Dendritic cell treated with granulocyte-macrophage colony-stimulating factor and Interleukin-4, amounts not matched to agents 40 ng/mL and 50 ng/mL, for 4 days (primary cell): ENCODE results near the gene COL4A3.

ENCODE experiments used
- H3K27ac Mint-ChIP-seq: one replicate; pipeline ENCODE4 v1.8.0; 2022; ENCODE audit warnings: mild to moderate bottlenecking, mixed read lengths
- H3K27me3 Mint-ChIP-seq: one replicate; pipeline ENCODE4 v1.8.0; 2022; ENCODE audit warnings: mild to moderate bottlenecking, mixed read lengths
- H3K36me3 Mint-ChIP-seq: one replicate; pipeline ENCODE4 v1.8.0; 2022; ENCODE audit warnings: low read depth, mixed read lengths
- H3K4me1 Mint-ChIP-seq: one replicate; pipeline ENCODE4 v1.8.0; 2022; ENCODE audit warnings: low read depth, mixed read lengths
- H3K4me3 Mint-ChIP-seq: one replicate; pipeline ENCODE4 v1.8.0; 2022; ENCODE audit warnings: mild to moderate bottlenecking, moderate library complexity, mixed read lengths
- H3K9me3 Mint-ChIP-seq: one replicate; pipeline ENCODE4 v1.8.0; 2022; ENCODE audit warnings: mixed read lengths
- intact Hi-C: fragments of 100-400 bp; cut with micrococcal nuclease; formaldehyde crosslinking; loops from one replicate; pipeline ENCODE4 v1.15.0; 2022

Gene COL4A3

DNA sequence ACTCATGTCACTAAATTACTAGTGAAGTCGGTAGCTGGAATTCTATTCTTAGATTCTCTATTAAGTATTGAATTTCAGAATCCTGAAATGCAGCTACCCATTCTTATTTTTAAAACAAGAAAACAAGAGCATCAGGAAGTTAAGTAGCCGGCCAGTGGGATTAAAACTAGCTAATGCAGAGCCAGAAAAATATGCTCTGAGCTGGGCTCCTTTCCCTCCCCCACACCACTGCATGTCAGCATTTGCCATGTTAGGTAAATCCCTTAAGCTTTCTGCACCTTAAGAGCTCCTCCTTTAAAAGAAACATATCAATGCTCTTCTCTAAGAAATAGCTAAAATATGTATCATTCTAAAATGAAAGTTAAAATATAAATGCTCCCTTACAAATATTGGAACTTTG, 88.4 kb downstream of the COL4A3 start:
- intact Hi-C loops = no loop called here
- Mint-ChIP-seq H3K27ac (no peak overlapping the region), H3K9me3 (no peaks in the 10 kb centered on the region), H3K4me1 (no peaks in the 10 kb centered on the region), H3K4me3 (no peak overlapping the region), H3K27me3 (no peaks in the 10 kb centered on the region), H3K36me3 (no peaks in the 10 kb centered on the region)

DNA sequence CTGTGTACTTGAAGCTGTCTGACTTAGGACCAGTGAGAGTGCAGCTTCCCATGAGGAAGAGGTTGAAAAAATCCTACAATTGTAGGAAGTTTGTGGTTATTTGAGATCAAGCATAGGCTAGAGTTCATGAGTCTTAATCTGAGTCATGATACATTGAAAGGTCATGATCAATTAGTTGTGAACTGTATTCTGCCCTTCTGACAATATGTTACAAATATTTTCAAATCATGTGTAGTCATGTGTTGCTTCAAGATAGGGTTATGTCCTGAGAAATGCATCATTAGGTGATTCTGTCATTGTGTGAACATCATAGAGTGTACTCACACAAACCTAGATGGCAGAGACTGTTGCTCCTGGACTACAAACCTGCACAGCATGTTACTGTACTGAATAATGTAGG, 92.2 kb downstream of the COL4A3 start:
- intact Hi-C loops = no loop called here
- Mint-ChIP-seq H3K4me1 (no peaks in the 10 kb centered on the region), H3K27me3 (no peaks in the 10 kb centered on the region), H3K4me3 (no peak overlapping the region), H3K9me3 (no peaks in the 10 kb centered on the region), H3K36me3 (no peaks in the 10 kb centered on the region), H3K27ac (no peak overlapping the region)

DNA sequence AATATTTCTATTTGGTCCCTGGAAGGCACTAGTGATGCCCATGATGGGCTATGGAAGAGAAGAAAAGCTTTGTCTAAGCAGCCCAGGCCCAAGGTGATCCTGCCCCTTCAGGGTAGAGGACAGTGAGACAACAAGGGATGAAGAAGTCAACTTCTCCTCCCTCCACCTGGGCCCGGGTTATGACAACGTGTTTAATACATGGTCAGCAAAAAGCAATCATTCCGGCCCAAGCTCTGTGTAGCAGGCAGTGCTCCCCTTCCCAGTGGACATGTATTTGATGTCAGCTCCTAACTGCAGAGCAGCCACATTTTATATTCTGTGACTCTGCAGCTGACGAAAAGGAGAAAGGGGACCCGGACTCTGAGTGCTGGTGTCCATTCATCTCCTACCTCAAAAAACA, 93.4 kb downstream of the COL4A3 start:
- no peaks in the 10 kb centered on the region for H3K9me3 Mint-ChIP-seq
- H3K27me3 Mint-ChIP-seq = no peaks in the 10 kb centered on the region
- no peak overlapping the region for H3K4me3 Mint-ChIP-seq
- no peaks in the 10 kb centered on the region for H3K36me3 Mint-ChIP-seq
- H3K4me1 Mint-ChIP-seq = no peaks in the 10 kb centered on the region
- intact Hi-C loops = no loop called here
- no peak overlapping the region for H3K27ac Mint-ChIP-seq

DNA sequence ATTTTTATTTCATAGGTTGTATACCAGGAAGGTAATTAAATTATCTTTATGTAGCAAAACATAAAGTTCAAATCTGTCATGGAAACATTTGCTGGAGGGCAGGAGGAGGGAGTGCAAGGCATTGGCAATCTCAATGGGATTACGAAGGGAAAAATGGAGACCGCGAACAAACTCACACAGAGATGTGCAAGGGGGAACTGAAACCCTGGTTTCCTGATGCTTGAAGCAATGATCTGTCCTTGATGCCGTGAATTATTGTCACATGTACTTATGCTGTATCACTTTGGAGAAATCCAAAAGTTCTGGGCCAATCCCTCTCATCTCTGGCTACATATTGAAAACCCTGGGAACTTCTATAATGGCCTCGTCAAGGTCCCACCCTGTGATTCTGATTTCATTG, 95.6 kb downstream of the COL4A3 start:
- no peak overlapping the region for H3K27ac Mint-ChIP-seq
- H3K27me3 Mint-ChIP-seq = no peaks in the 10 kb centered on the region
- H3K4me1 Mint-ChIP-seq = no peaks in the 10 kb centered on the region
- no peaks in the 10 kb centered on the region for H3K9me3 Mint-ChIP-seq
- intact Hi-C loops = no loop called here
- no peak overlapping the region for H3K4me3 Mint-ChIP-seq
- H3K36me3 Mint-ChIP-seq = no peaks in the 10 kb centered on the region

DNA sequence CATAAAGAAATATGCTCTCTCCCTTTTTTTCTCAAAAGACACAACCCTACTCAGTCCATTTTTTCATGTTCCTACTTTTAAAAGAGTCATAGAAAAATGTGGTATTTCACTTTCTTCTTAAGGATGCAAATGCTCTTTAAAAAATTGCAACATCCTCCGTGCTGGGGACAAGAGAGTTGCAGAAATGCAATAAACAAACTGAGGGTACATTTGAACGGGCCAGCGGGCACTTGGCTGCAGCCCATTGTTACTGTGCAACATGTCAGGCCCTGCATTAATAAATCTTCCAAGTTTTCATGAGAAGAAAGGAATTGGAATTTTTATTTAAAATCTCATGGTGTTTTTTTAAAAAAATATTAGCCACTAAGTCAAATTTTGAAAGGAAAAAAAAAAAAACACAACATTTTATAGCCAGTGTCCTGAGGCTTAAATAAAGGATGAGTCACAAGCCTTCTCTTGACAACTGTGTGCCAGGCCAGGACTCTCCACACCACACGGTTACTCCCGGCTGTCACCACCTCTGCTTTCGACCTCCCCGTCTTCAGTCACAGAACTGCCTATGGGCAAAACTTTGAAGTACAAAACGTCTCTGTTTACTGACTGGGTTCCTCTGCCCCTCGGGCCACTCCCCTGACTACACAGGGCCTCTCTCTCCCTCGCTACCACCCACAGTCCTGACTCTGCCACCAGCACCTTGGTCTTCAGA, 103.1 kb downstream of the COL4A3 start:
- Mint-ChIP-seq H3K36me3 (no peaks in the 10 kb centered on the region), H3K4me1 (no peaks in the 10 kb centered on the region), H3K27ac (no peak overlapping the region), H3K27me3 (no peaks in the 10 kb centered on the region), H3K4me3 (no peak overlapping the region), H3K9me3 (no peaks in the 10 kb centered on the region)
- intact Hi-C loops = no loop called here

DNA sequence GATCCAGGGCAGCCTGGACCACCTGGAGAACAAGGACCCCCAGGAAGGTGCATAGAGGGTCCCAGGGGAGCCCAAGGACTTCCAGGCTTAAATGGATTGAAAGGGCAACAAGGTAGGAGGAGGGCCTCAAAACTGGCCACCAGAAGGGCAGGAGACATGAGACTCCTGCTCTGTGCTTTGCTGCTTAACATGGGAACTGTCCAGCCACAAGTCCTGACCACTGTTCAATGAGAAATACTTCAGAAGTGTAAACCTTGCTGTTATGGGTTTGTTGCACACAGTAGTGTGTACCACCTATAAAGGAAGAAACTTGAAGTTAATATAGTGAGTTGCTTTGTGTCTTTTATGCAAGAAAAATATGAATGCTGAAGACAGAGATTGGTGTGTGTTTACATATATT, 116.5 kb downstream of the COL4A3 start:
- intact Hi-C loops = no loop called here
- Mint-ChIP-seq H3K36me3 (no peaks in the 10 kb centered on the region), H3K4me3 (no peak overlapping the region), H3K4me1 (no peaks in the 10 kb centered on the region), H3K27ac (no peak overlapping the region), H3K9me3 (no peaks in the 10 kb centered on the region), H3K27me3 (no peaks in the 10 kb centered on the region)

DNA sequence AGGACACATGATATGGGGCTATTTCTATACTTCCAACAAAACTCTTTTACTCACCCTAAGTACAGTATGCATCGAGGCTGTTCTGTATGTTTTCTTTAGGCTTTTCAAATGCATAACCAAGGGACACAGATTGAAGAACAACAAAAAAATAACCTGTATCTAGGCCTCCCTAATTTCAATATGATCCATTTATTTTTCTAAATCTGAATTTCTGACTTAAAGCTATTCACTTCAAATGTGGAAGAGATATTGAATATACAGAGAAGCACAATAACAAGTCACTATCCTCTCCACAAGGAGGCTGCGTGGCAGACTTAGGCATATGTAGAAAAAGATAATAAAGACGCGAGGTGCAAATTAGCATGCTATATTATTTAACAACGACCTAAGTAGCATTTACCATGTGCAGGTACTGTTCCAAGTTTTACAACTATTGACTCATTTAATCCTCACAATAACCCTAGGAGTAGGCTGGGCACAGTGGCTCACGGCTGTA, 121.4 kb downstream of the COL4A3 start:
- Mint-ChIP-seq H3K9me3 (no peaks in the 10 kb centered on the region), H3K27me3 (no peaks in the 10 kb centered on the region)

DNA sequence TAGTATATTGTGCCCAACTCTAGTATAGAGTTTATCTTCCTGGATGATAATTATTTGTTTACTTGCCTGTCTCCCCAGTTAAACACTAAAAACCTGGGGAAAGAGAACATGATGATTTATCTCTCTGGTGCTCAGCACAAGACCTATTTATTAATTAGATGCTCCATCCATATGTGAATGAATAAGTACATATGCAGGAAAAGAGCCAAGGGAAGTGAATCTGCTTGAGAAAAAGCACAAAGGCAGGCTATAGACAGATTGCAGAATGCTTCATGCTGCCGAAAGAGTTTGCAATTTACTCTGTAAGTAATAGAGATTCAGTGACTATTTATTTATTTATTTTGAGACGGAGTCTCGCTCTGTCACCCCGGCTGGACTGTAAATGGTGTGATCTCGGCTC, 123.3 kb downstream of the COL4A3 start:
- Mint-ChIP-seq H3K9me3 (no peaks in the 10 kb centered on the region), H3K27ac (no peak overlapping the region), H3K27me3 (no peaks in the 10 kb centered on the region), H3K36me3 (no peaks in the 10 kb centered on the region), H3K4me1 (no peaks in the 10 kb centered on the region), H3K4me3 (no peak overlapping the region)
- intact Hi-C loops = no loop called here

More for the DNA sequence above, 121.4 kb downstream of the COL4A3 start:
- Mint-ChIP-seq H3K4me3 (no peak overlapping the region), H3K4me1 (no peaks in the 10 kb centered on the region), H3K36me3 (no peaks in the 10 kb centered on the region), H3K27ac (no peak overlapping the region)
- intact Hi-C loops = no loop called here

DNA sequence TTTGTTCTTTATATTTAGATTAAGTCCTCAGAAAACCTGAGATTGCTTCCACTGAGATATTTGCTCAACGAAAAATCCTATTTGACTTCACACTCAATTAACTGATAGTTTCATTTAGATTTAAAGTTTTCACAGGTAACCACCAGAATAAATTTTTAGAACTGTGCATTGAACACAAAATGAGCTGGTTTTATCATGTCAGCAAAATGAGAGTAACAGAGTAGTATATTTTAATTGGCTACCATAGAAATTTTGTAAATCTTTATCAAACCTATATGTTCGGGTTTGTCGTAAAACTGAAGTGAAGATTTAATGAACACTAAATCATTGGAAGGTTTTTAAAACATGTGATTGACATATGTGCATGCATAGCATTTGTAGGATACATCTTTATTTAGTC, 127.9 kb downstream of the COL4A3 start:
- Mint-ChIP-seq H3K4me1 (no peaks in the 10 kb centered on the region), H3K27me3 (no peaks in the 10 kb centered on the region), H3K36me3 (no peaks in the 10 kb centered on the region), H3K27ac (no peak overlapping the region), H3K9me3 (no peaks in the 10 kb centered on the region), H3K4me3 (no peak overlapping the region)
- intact Hi-C loops = no loop called here

DNA sequence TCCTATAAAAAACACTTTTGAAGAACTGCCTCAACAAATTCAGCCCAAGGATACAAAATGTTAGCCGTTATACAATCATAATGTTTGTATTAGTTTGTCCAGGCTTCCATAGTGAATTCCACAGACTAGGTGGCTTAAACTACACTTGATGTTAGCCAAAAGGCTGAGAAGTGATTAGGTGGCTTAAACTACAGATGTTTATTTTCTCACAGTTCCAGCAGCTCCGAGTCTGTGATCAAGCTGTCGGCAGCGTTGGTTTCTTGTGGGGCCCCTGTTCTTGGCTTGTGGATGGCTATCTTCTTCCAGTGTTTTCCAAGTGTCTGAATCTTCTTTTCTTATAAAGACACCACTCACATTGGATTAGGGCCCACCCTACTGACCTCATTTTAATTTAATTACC, 129.1 kb downstream of the COL4A3 start:
- Mint-ChIP-seq H3K27me3 (no peaks in the 10 kb centered on the region), H3K9me3 (no peaks in the 10 kb centered on the region), H3K4me1 (no peaks in the 10 kb centered on the region), H3K27ac (no peak overlapping the region), H3K4me3 (no peak overlapping the region), H3K36me3 (no peaks in the 10 kb centered on the region)
- intact Hi-C loops = no loop called here

DNA sequence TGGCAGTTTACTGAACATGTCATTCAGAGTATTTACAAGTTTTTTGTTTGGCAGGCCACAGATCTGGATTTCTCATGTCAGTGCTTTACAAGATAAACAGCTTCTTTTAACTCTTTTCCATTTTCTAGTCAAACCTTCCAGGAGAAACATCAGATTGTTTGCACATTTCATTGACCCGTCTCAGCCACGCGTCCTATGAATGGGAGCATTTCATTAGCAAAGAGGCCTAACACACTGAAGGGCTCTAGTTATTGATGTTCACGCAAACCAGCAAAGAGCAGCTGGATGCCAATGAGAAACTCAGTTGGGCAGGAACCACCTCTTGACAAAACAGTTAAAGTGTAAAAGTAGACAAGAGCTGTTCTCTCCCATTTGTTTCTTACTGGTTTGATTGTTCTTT, 131.4 kb downstream of the COL4A3 start:
- no peaks in the 10 kb centered on the region for H3K27me3 Mint-ChIP-seq
- no peak overlapping the region for H3K27ac Mint-ChIP-seq
- no peaks in the 10 kb centered on the region for H3K4me1 Mint-ChIP-seq
- intact Hi-C loops = no loop called here
- H3K9me3 Mint-ChIP-seq = no peaks in the 10 kb centered on the region
- H3K36me3 Mint-ChIP-seq = no peaks in the 10 kb centered on the region
- no peak overlapping the region for H3K4me3 Mint-ChIP-seq

DNA sequence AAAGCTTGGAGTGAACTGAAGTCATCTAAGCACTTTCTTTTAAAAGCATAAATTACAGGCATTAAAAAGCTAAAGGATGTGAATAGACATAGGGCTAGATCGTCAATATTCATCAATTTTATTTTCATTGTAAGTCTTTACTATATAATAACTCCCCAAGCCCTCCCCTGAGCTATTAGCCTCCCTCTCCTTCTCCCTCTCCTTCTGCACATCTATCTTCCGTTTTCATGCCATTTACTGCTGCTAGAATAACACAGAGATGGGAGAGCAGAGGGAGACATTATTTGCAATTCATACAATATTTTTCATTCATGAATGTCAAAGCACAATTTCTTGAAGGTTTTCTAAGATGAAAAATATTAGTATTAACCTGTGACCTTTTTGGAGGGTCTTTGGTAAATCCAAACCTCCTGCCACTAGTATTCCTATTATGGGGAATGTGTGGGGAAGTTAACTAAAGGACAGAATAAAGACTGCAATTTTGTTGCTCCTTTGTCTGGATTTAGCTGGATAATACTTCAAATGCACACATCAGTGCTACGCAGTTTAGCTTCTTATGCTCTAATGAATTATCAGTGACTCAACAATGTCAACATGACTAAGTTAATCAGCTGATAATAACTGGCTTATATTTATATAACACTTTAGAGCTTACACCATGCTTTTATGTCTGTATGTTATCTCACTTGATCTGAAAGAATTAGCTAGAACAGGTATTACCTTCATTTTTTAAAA, 132.4 kb downstream of the COL4A3 start:
- no peak overlapping the region for H3K27ac Mint-ChIP-seq
- H3K36me3 Mint-ChIP-seq = no peaks in the 10 kb centered on the region

DNA sequence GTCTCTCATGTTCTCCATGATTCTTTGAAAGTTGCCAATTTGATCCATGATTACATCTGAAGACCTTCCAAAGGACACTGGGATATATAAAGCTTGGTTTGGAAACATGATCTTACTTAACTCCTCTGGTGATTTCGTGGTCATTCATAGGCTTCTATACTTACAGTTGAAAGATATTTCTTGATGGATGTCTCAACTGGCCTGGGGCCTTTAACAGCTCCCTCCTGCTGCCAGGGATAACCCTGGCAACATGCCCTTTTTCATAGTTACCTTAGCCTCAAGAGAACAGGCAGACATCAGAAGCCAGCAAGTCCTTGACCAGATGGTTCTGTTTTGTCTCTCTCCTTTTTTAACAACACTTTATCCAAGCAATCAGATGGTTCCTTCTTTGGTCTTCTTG, 137.1 kb downstream of the COL4A3 start:
- Mint-ChIP-seq H3K9me3 (no peaks in the 10 kb centered on the region), H3K4me3 (no peak overlapping the region), H3K27ac (no peak overlapping the region), H3K36me3 (no peaks in the 10 kb centered on the region), H3K4me1 (no peaks in the 10 kb centered on the region), H3K27me3 (no peaks in the 10 kb centered on the region)
- intact Hi-C loops = no loop called here

More for the DNA sequence above, 132.4 kb downstream of the COL4A3 start:
- Mint-ChIP-seq H3K4me1 (no peaks in the 10 kb centered on the region), H3K27me3 (no peaks in the 10 kb centered on the region), H3K4me3 (no peak overlapping the region), H3K9me3 (no peaks in the 10 kb centered on the region)
- intact Hi-C loops = no loop called here

DNA sequence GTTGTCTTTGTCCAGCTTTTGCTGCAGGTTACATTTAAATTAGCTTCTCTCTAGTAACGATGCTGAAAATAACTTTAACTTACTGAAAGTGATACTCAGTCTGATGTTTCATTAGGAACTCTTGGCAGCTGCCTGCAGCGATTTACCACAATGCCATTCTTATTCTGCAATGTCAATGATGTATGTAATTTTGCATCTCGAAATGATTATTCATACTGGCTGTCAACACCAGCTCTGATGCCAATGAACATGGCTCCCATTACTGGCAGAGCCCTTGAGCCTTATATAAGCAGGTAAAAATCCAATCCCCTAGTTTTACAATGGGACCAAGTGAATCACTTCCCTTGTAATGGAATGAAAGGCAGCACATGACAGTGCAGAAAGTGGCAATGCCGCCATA, 144.4 kb downstream of the COL4A3 start:
- no peaks in the 10 kb centered on the region for H3K36me3 Mint-ChIP-seq
- no peaks in the 10 kb centered on the region for H3K4me1 Mint-ChIP-seq
- H3K27ac Mint-ChIP-seq = no peak overlapping the region
- H3K4me3 Mint-ChIP-seq = no peak overlapping the region
- no peaks in the 10 kb centered on the region for H3K27me3 Mint-ChIP-seq
- H3K9me3 Mint-ChIP-seq = no peaks in the 10 kb centered on the region
- intact Hi-C loops = no loop called here

DNA sequence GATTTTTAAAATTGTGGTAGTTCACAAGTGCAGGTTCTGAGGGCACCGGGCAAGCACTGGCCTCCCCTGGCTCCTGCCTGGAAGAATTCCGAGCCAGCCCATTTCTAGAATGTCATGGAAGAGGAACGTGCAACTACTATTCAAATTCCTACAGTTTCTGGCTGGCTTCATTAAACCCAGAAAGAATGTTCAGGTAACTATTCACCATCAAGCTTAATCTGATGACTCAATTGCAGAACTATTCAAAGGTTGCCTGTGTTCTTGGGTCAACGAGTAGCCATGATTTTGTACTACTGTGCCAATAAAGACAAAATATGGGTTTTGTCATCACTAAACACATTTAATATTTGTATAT, 146.3 kb downstream of the COL4A3 start:
- H3K27ac Mint-ChIP-seq = no peak overlapping the region
- H3K36me3 Mint-ChIP-seq = no peaks in the 10 kb centered on the region
- no peaks in the 10 kb centered on the region for H3K4me1 Mint-ChIP-seq
- no peak overlapping the region for H3K4me3 Mint-ChIP-seq
- H3K27me3 Mint-ChIP-seq = no peaks in the 10 kb centered on the region
- no peaks in the 10 kb centered on the region for H3K9me3 Mint-ChIP-seq
- intact Hi-C loops = no loop called here
